Measurements from ENCODE around the gene APEH. TPM values are rescaled to one million over a fixed set of nuclear protein-coding genes. Genes with fewer than 3 reads are reported as not detected.

The APEH gene
- total and polyA plus RNA-seq, 12 donors, result 36.5 to 166 (median 124) TPM

DNA sequence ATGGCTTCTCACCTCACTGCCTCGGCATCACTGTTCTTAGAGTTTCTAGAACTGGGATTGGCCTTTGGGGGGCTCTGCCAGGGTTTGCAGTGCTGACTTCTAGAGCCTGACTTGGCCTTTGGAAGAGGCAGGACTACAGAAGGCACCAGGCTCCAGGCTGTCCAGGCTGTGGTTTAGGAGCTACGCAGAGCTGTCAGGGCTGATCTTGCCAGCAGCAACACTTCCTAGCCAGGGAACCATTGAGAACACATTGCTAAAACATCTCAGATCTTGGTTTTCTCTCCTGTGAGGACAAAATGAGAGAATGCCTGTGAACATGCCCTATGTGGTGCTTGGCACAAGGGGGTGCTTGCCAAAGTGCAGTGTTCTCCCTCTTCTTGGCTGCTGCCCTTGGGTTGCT, 34.6 kb upstream of the APEH start:
- no peaks in the 10 kb centered on the region for H3K36me3 ChIP-seq (replicated peaks in 1 of 2)
- DNase-seq, result no peak

DNA sequence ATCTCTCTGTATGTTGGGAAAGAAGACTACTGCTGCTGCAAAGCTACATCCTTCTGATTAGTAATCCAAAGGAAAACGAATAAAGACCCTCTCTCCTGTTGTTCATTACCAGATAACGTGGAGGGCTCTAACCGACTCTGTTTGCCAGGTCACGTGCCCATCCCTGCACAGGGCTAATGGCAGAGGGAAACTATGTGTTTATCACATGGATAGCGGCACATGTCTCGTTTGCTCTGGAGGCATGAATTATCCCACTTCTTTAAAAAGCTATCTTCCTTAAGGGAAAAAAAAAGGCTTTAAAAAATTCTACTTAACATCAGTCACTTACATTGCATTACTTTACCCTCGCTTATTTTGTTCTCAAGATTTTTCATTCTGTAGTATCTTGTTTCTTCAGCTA, 32.9 kb upstream of the APEH start:
- Histone ChIP-seq H3K4me3 (no peak overlapping the region), H3K9me3 (replicated peaks in 1 of 3) (no peaks in the 10 kb centered on the region), H3K27me3 (no peaks in the 10 kb centered on the region), H3K27ac (no peak overlapping the region), H3K36me3 (replicated peaks in 1 of 2) (no peaks in the 10 kb centered on the region), H3K4me1 (replicated peaks in 1 of 2) (peaks cover 5 to 9% of the 10 kb centered on the region in 2 donors)
- no peak for DNase-seq
- intact Hi-C loops (cut with DNase I), result no loop called here
- no peak for TF ChIP-seq POLR2A (IDR thresholded peaks at IDR 0.05)
- TF ChIP-seq, protein P1, sequence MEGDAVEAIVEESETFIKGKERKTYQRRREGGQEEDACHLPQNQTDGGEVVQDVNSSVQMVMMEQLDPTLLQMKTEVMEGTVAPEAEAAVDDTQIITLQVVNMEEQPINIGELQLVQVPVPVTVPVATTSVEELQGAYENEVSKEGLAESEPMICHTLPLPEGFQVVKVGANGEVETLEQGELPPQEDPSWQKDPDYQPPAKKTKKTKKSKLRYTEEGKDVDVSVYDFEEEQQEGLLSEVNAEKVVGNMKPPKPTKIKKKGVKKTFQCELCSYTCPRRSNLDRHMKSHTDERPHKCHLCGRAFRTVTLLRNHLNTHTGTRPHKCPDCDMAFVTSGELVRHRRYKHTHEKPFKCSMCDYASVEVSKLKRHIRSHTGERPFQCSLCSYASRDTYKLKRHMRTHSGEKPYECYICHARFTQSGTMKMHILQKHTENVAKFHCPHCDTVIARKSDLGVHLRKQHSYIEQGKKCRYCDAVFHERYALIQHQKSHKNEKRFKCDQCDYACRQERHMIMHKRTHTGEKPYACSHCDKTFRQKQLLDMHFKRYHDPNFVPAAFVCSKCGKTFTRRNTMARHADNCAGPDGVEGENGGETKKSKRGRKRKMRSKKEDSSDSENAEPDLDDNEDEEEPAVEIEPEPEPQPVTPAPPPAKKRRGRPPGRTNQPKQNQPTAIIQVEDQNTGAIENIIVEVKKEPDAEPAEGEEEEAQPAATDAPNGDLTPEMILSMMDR (IDR thresholded peaks at IDR 0.05), result no peak
- 68 to 85% (median 75%) methylated on average over 7 of the region's 7 CpGs for WGBS, 4 donors

More for the DNA sequence above, 34.6 kb upstream of the APEH start:
- Histone ChIP-seq H3K4me1 (replicated peaks in 1 of 2) (peaks cover 5 to 9% of the 10 kb centered on the region in 2 donors), H3K27me3 (no peaks in the 10 kb centered on the region), H3K9me3 (replicated peaks in 1 of 3) (no peaks in the 10 kb centered on the region), H3K4me3 (no peak overlapping the region), H3K27ac (no peak overlapping the region)
- TF ChIP-seq, protein P1 (IDR thresholded peaks at IDR 0.05), result no peak
- no peak for TF ChIP-seq POLR2A (IDR thresholded peaks at IDR 0.05)
- intact Hi-C loops (cut with DNase I), result no loop called here
- WGBS, 4 donors, result 83 to 98% (median 97%) methylated on average over 2 of the region's 2 CpGs; no CpG with 5 or more reads in 1 of the 4 donors

DNA sequence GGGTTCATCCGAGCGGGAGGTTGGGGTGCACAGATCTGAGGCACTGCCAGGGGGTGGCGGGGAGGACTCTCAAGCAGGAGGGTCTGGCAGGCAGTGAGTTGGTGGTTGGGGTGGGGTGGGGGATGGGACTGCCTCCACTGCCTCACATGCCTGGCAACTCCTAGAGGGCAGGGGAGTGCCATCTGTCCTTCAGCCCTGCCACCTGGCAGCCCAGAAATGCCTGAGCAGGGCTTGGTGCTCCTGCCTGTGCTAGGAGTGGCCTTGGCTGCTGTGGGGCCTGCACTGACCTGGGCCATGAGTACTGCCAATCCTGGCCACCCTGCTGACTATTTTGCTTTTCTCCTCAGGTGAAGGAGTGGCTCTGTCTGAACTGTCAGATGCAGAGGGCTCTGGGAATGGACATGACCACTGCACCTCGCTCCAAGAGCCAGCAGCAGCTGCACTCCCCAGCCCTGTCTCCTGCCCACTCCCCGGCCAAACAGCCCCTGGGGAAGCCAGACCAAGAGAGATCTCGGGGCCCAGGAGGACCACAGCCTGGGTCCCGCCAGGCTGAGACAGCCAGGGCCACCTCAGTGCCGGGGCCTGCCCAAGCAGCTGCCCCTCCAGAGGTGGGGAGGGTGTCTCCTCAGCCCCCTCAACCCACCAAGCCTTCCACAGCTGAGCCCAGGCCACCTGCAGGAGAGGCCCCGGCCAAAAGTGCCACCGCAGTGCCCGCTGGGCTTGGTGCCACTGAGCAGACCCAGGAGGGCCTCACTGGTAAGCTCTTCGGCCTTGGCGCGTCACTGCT, 32.0 kb upstream of the APEH start:
- intact Hi-C loops (cut with DNase I), result no loop called here
- Histone ChIP-seq H3K27ac (no peak overlapping the region), H3K4me3 (no peak overlapping the region), H3K36me3 (replicated peaks in 1 of 2) (no peaks in the 10 kb centered on the region), H3K27me3 (no peaks in the 10 kb centered on the region), H3K9me3 (replicated peaks in 1 of 3) (no peaks in the 10 kb centered on the region), H3K4me1 (replicated peaks in 1 of 2) (peaks cover 5 to 9% of the 10 kb centered on the region in 2 donors)
- 78 to 97% (median 95%) methylated on average over 3 to 14 of the region's 14 CpGs for WGBS, 4 donors
- TF ChIP-seq, protein P1 (IDR thresholded peaks at IDR 0.05), result no peak
- TF ChIP-seq POLR2A (IDR thresholded peaks at IDR 0.05), result no peak
- no peak for DNase-seq

DNA sequence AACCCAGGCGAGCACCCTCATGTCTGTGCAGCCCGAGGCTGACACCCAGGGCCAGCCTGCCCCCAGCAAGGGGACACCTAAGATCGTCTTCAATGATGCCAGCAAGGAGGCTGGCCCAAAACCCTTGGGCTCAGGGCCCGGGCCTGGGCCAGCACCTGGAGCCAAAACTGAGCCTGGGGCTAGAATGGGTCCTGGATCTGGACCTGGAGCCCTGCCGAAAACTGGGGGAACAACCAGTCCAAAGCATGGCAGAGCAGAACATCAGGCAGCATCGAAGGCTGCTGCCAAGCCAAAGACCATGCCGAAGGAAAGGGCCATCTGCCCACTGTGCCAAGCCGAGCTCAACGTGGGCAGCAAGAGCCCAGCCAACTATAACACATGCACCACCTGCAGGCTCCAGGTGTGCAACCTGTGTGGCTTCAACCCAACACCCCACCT, 31.4 kb upstream of the APEH start:
- intact Hi-C loops (cut with DNase I), result no loop called here
- DNase-seq, result no peak
- Histone ChIP-seq H3K4me3 (no peak overlapping the region), H3K9me3 (replicated peaks in 1 of 3) (no peaks in the 10 kb centered on the region), H3K27me3 (no peaks in the 10 kb centered on the region), H3K27ac (no peak overlapping the region), H3K4me1 (replicated peaks in 1 of 2) (peaks cover 5 to 9% of the 10 kb centered on the region in 2 donors), H3K36me3 (replicated peaks in 1 of 2) (no peaks in the 10 kb centered on the region)
- 83 to 93% (median 91%) methylated on average over 5 to 9 of the region's 9 CpGs; no CpG with 5 or more reads in 1 of the 4 donors for WGBS, 4 donors
- TF ChIP-seq, protein P1 (IDR thresholded peaks at IDR 0.05), result no peak
- TF ChIP-seq POLR2A (IDR thresholded peaks at IDR 0.05), result no peak

Data from adrenal gland (tissue), 12 donors.